Breast epithelium (tissue), 4 donors: ENCODE results near the gene AGO3. TPM values are rescaled to one million over a fixed set of nuclear protein-coding genes. Genes with fewer than 3 reads are reported as not detected.

Source experiments
- DNase-seq, 2 donors: peaks; one replicate each; pipeline ENCODE4 v3.0.0-alpha.2; 2019; ENCODE audit warnings: low spot score in 2 of 2
- H3K27ac ChIP-seq, 2 donors: fragments of 200-600 bp; sonication (generic) in 1 of 2; one replicate each; pipeline ENCODE4 v1.5.1; 2016 to 2019; ENCODE audit warnings: mild to moderate bottlenecking in 1 of 2
- H3K27me3 ChIP-seq, 2 donors: fragments of 200-600 bp; sonication (generic) in 1 of 2; one replicate each; pipeline versions ENCODE4 v1.5.1 to v1.6.0; 2017 to 2019; ENCODE audit warnings: control low read depth in 1 of 2, mild to moderate bottlenecking in 1 of 2
- H3K36me3 ChIP-seq: fragments of 200-600 bp; one replicate; pipeline ENCODE4 v1.5.1; 2019
- H3K4me1 ChIP-seq, 2 donors: fragments of 200-600 bp; sonication (generic); one replicate each; pipeline ENCODE4 v1.5.1; 2016 to 2019; ENCODE audit warnings: control low read depth in 1 of 2
- H3K4me3 ChIP-seq, 3 donors: fragments of 200-600 bp; sonication (generic); 1 replicate in 2 of 3; 2 replicates in 1 of 3; pipeline ENCODE4 v1.5.1; 2016 to 2019; ENCODE audit warnings: mild to moderate bottlenecking in 3 of 3, moderate library complexity in 2 of 3
- H3K9me3 ChIP-seq, 2 donors: fragments of 200-600 bp; sonication (generic) in 1 of 2; one replicate each; pipeline ENCODE4 v1.5.1; 2016 to 2019; ENCODE audit warnings: control low read depth in 1 of 2
- POLR2A ChIP-seq: fragments of 450-650 bp; IDR thresholded peaks from one replicate; pipeline ENCODE4 v1.6.1; 2016; ENCODE audit warnings: antibody characterized with exemption, mild to moderate bottlenecking, moderate library complexity
- POLR2AphosphoS5 ChIP-seq, 3 donors: sonication (generic); formaldehyde crosslinking; IDR thresholded peaks; one replicate each; pipeline ENCODE4 v1.6.1; 2017; ENCODE audit warnings: antibody characterized with exemption in 3 of 3
- intact Hi-C: fragments of 100-400 bp; cut with DNase I; formaldehyde crosslinking; loops from one replicate; pipeline ENCODE4 v1.15.1; 2023; ENCODE audit warnings: low total_unique reads
- total RNA-seq, 3 donors: library from RNA; depleted of rRNA; stranded (reverse); fragments of >200 nt; gene quantifications; one replicate each; pipeline ENCODE4 v1.1.0, GENCODE V29; 2016
- TF ChIP-seq, protein P1 (sequence below), 3 donors: fragments of 450-650 bp; IDR thresholded peaks; one replicate each; pipeline ENCODE4 v1.5.1; 2016 to 2017; ENCODE audit warnings: antibody characterized with exemption in 3 of 3, mild to moderate bottlenecking in 3 of 3, moderate library complexity in 3 of 3

AGO3 gene
- total RNA-seq, 3 donors from 2014 or later: 28.2 TPM

DNA sequence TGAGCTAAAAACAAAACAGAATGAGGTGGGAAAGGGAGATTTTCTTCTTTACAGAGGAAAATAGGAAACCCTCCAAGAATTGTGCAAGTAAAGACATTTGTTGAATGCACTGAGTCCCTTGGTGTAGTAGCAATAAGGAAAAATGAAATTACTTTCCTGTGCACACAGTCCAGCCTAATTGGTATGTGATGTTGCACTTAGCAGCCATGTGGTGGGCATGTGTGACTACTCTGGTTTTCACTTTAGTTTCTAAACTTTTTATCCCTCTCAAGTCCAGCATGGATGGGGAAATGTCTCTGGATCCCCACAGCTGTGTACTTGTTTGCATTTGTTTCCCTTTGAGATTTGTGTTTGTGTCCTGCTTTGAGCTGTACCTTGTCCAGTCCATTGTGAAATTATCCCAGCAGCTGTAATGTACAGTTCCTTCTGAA, 7.1 kb upstream of the AGO3 start:
- intact Hi-C loops: no loop called here
- no peaks in the 10 kb centered on the region for H3K9me3 ChIP-seq
- TF ChIP-seq POLR2AphosphoS5 (IDR thresholded peaks at IDR 0.05) (no peak), POLR2A (no peak)
- TF ChIP-seq, protein P1, sequence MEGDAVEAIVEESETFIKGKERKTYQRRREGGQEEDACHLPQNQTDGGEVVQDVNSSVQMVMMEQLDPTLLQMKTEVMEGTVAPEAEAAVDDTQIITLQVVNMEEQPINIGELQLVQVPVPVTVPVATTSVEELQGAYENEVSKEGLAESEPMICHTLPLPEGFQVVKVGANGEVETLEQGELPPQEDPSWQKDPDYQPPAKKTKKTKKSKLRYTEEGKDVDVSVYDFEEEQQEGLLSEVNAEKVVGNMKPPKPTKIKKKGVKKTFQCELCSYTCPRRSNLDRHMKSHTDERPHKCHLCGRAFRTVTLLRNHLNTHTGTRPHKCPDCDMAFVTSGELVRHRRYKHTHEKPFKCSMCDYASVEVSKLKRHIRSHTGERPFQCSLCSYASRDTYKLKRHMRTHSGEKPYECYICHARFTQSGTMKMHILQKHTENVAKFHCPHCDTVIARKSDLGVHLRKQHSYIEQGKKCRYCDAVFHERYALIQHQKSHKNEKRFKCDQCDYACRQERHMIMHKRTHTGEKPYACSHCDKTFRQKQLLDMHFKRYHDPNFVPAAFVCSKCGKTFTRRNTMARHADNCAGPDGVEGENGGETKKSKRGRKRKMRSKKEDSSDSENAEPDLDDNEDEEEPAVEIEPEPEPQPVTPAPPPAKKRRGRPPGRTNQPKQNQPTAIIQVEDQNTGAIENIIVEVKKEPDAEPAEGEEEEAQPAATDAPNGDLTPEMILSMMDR (IDR thresholded peaks at IDR 0.05): no peak
- H3K27me3 ChIP-seq: no peaks in the 10 kb centered on the region
- H3K4me3 ChIP-seq: no peak overlapping the region
- H3K4me1 ChIP-seq: no peaks in the 10 kb centered on the region
- no peak for DNase-seq
- H3K36me3 ChIP-seq: no peaks in the 10 kb centered on the region
- H3K27ac ChIP-seq: no peak overlapping the region

DNA sequence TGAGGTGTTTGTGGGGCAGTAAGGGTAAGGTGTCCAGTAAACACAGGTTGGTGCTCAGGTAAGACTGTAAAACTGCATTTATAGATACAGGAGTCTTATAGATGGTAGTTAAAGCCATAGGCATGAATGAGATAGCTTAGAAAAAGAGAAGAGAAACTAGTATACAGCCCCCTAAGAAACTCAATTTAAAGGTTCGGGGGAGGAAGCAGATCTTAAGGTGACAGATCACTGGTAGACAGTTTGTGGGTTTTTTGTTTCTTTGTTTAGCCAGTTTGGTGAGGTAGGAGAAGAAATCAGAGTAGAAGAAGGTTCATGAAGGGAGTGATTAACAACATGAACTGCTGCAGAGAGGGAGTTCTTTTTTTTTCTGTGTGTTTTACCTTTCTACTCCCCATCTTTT, 6.1 kb upstream of the AGO3 start:
- H3K36me3 ChIP-seq: no peaks in the 10 kb centered on the region
- H3K27ac ChIP-seq: no peak overlapping the region
- no peaks in the 10 kb centered on the region for H3K9me3 ChIP-seq
- H3K4me1 ChIP-seq: no peaks in the 10 kb centered on the region
- DNase-seq: no peak
- H3K4me3 ChIP-seq: no peak overlapping the region
- TF ChIP-seq POLR2A (no peak), POLR2AphosphoS5 (IDR thresholded peaks at IDR 0.05) (no peak)
- TF ChIP-seq, protein P1 (IDR thresholded peaks at IDR 0.05): no peak
- no peaks in the 10 kb centered on the region for H3K27me3 ChIP-seq
- intact Hi-C loops: no loop called here

DNA sequence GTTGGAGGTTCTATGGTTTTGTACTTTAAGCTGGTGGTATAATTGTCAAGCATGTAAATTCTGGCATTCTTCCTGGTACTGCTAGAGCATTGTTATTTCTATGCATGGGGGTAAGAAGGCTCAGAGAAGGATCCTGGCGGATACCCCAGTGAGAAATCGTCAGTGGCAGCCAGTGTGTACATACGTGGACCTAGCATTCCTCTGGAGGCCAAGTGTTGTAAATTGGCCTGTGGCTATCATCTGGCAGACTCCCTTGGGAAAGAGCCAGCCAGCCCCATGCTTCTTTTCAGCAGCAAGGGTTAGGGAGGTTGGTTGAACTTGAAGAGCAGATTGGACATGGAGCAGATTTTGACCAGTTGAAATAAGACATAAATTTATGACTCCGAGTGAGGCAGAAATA, 5.2 kb upstream of the AGO3 start:
- Histone ChIP-seq H3K4me3 (no peak overlapping the region), H3K27ac (no peak overlapping the region), H3K9me3 (no peaks in the 10 kb centered on the region), H3K4me1 (no peaks in the 10 kb centered on the region), H3K27me3 (no peaks in the 10 kb centered on the region), H3K36me3 (no peaks in the 10 kb centered on the region)
- TF ChIP-seq, protein P1 (IDR thresholded peaks at IDR 0.05): no peak
- TF ChIP-seq POLR2AphosphoS5 (IDR thresholded peaks at IDR 0.05) (no peak), POLR2A (no peak)
- intact Hi-C loops: loop anchor here (2.0 kb wide), 1 partner anchor 71 kb away; no protein-coding TSS in a partner anchor
- DNase-seq: no peak

DNA sequence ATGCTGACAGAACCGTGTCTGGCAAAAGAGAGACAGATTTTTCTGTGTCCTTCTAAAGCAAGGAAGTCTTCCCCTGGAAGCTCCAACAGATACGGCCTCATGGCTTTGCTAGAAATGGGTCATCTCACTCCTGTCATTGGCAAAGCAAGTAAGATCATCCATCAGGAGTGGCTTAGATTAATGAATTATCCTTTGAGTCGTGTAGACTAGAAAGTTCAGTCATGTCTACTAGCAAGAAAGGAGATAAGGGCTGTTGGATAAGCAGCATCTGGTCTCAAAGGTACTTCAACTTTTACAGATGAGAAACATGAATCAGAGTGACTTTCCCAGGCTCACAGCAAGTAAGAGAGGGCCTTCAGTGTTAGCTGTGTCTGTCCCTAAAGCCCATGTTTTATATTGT, 3.4 kb upstream of the AGO3 start:
- no peaks in the 10 kb centered on the region for H3K4me1 ChIP-seq
- no peaks in the 10 kb centered on the region for H3K27me3 ChIP-seq
- DNase-seq: no peak
- TF ChIP-seq POLR2AphosphoS5 (IDR thresholded peaks at IDR 0.05) (no peak), POLR2A (no peak)
- TF ChIP-seq, protein P1 (IDR thresholded peaks at IDR 0.05): no peak
- H3K4me3 ChIP-seq: no peak overlapping the region
- H3K36me3 ChIP-seq: no peaks in the 10 kb centered on the region
- no peak overlapping the region for H3K27ac ChIP-seq
- no peaks in the 10 kb centered on the region for H3K9me3 ChIP-seq
- intact Hi-C loops: loop anchor here (2.0 kb wide), 1 partner anchor 73 kb away; no protein-coding TSS in a partner anchor

DNA sequence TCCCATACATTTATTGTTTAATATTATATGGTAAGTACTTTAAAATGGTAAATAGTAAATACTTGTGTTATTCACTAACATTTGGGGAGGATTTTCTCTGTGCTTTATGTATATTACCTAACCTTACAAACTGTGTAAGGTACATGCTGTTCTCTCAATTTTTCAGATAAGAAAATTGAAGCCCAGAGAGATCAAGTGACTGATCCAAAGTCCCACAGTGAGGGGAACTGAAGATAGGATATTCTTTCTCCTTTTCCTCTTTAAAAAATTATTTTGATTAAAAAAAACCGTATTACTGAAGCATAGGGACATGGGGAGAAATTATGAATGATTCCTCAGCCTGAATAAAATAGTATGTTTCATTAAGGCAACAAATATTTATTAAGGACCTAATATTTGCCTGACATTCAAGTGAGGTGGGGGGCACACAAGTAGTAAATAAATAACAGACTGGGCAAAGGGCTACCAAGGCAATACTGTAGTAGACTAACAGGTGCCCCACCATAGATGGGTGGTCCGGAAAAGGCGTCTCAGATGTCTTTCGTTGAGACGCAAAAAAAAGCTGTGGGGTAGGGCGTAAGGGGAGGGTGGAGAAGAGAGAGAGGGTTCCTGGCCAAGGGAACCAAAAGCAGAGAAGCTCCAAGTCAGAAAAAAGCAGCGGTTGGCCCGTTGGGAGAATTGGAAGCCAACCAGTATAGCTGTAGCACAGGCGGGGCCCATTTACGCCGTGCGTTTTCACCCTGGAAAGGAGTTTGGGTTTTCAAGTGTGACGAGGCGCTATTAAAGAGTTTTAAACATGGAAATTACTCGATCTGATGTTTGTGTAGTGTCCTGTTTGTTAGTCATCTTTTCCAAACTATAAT, 944 bp upstream of the AGO3 start:
- H3K4me1 ChIP-seq: no peaks in the 10 kb centered on the region
- peak overlapping the region; percentile 99 to 100 for H3K27ac ChIP-seq
- intact Hi-C loops: no loop called here
- H3K9me3 ChIP-seq: no peaks in the 10 kb centered on the region
- no peaks in the 10 kb centered on the region for H3K27me3 ChIP-seq
- no peaks in the 10 kb centered on the region for H3K36me3 ChIP-seq
- TF ChIP-seq, protein P1 (IDR thresholded peaks at IDR 0.05): no peak
- TF ChIP-seq POLR2AphosphoS5 (IDR thresholded peaks at IDR 0.05): no peak
- DNase-seq: peak in 1 of 2 donors; percentile 37
- peak overlapping the region; percentile 87 to 92 (median 88) for H3K4me3 ChIP-seq
